MM.1S (cell line): ENCODE data around the gene TBC1D19.

ENCODE experiments used
- DNase-seq: peaks from one replicate; pipeline ENCODE4 v3.0.0-alpha.2; 2015
- H2AFZ ChIP-seq: fragments of 300-600 bp; sonication (generic); 2 replicates; pipeline ENCODE4 v1.6.0; 2016; ENCODE audit warnings: antibody characterized with exemption, low read length
- H3F3A ChIP-seq: fragments of 300-600 bp; sonication (generic); 2 replicates; pipeline ENCODE4 v1.6.1; 2016; ENCODE audit warnings: mild to moderate bottlenecking, antibody characterized with exemption, low read length, moderate library complexity, mixed read lengths; ENCODE audit not compliant: insufficient read depth
- H3K27ac ChIP-seq: fragments of 300-600 bp; sonication (generic); 2 replicates; pipeline ENCODE4 v1.5.1; 2016; ENCODE audit warnings: mild to moderate bottlenecking, low read length
- H3K27me3 ChIP-seq: fragments of 300-600 bp; sonication (generic); replicated peaks from 2 replicates; pipeline ENCODE4 v1.6.0; 2016; ENCODE audit warnings: low read length; ENCODE audit not compliant: insufficient read depth
- H3K36me3 ChIP-seq: fragments of 300-600 bp; sonication (generic); replicated peaks from 2 replicates; pipeline ENCODE4 v1.6.1; 2016; ENCODE audit warnings: mild to moderate bottlenecking, low read length, mixed read lengths; ENCODE audit not compliant: insufficient read depth
- H3K4me1 ChIP-seq: fragments of 300-600 bp; sonication (generic); 2 replicates; pipeline ENCODE4 v1.6.1; 2016; ENCODE audit warnings: low read length, mixed read lengths
- H3K4me2 ChIP-seq: fragments of 300-600 bp; sonication (generic); 2 replicates; pipeline ENCODE4 v1.6.0; 2016; ENCODE audit warnings: low read depth, low read length
- H3K4me3 ChIP-seq: fragments of 300-600 bp; sonication (generic); 2 replicates; pipeline ENCODE4 v1.5.1; 2016; ENCODE audit warnings: low read length, mixed read lengths
- H3K79me2 ChIP-seq: fragments of 300-600 bp; sonication (generic); 2 replicates; pipeline ENCODE4 v1.6.1; 2016; ENCODE audit warnings: mixed run types, low read length, mixed read lengths
- H3K9ac ChIP-seq: fragments of 300-600 bp; sonication (generic); 2 replicates; pipeline ENCODE4 v1.6.1; 2016; ENCODE audit warnings: low read length, mixed read lengths
- H3K9me2 ChIP-seq: fragments of 300-600 bp; sonication (generic); replicated peaks from 2 replicates; pipeline ENCODE4 v1.6.1; 2016; ENCODE audit warnings: mild to moderate bottlenecking, low read length, mixed read lengths; ENCODE audit not compliant: insufficient read depth
- H3K9me3 ChIP-seq: fragments of 300-600 bp; sonication (generic); replicated peaks from 2 replicates; pipeline ENCODE4 v1.6.1; 2016; ENCODE audit warnings: mild to moderate bottlenecking, low read length, mixed read lengths; ENCODE audit not compliant: insufficient read depth
- H4K20me1 ChIP-seq: fragments of 300-600 bp; sonication (generic); 2 replicates; pipeline ENCODE4 v1.6.1; 2016; ENCODE audit warnings: mild to moderate bottlenecking, low read length, moderate library complexity, mixed read lengths; ENCODE audit not compliant: insufficient read depth
- CTCF ChIP-seq: fragments of 300-600 bp; sonication (generic); IDR thresholded peaks from 2 replicates; pipeline ENCODE4 v1.5.1; 2016; ENCODE audit warnings: antibody characterized with exemption, low read length, mixed read lengths
- EZH2 ChIP-seq: fragments of 300-600 bp; sonication (generic); optimal IDR thresholded peaks from 2 replicates; pipeline ENCODE3; 2017; ENCODE audit warnings: low read depth, mild to moderate bottlenecking, antibody characterized with exemption, low read length, mixed read lengths
- EZH2phosphoT487 ChIP-seq: fragments of 300-600 bp; sonication (generic); IDR thresholded peaks from 2 replicates; pipeline ENCODE4 v1.6.1; 2018; ENCODE audit warnings: antibody characterized with exemption, low read length

TBC1D19 gene

GRCh38 chr4:26557164-26557563 is 26.7 kb upstream of the TBC1D19 start:
- no peaks in the 10 kb centered on the region for H4K20me1 ChIP-seq
- no peaks in the 10 kb centered on the region for H3F3A ChIP-seq
- no peak overlapping the region for H3K9ac ChIP-seq
- no peak for DNase-seq
- H3K9me3 ChIP-seq: no peaks in the 10 kb centered on the region
- no peak overlapping the region for H3K4me3 ChIP-seq
- no peak overlapping the region for H3K4me2 ChIP-seq
- H3K36me3 ChIP-seq: no peaks in the 10 kb centered on the region
- H3K27ac ChIP-seq: no peak overlapping the region
- TF ChIP-seq EZH2: no peak
- no peak for TF ChIP-seq CTCF
- no peak for TF ChIP-seq EZH2phosphoT487
- no peaks in the 10 kb centered on the region for H3K9me2 ChIP-seq
- H3K4me1 ChIP-seq: no peaks in the 10 kb centered on the region
- H2AFZ ChIP-seq: no peak overlapping the region
- H3K27me3 ChIP-seq: no peaks in the 10 kb centered on the region
- H3K79me2 ChIP-seq: no peaks in the 10 kb centered on the region

GRCh38 chr4:26558166-26558895 is 25.6 kb upstream of the TBC1D19 start:
- DNase-seq: no peak
- no peaks in the 10 kb centered on the region for H3K4me1 ChIP-seq
- no peak overlapping the region for H2AFZ ChIP-seq
- no peaks in the 10 kb centered on the region for H3K27me3 ChIP-seq
- no peaks in the 10 kb centered on the region for H3K36me3 ChIP-seq
- no peak overlapping the region for H3K27ac ChIP-seq
- no peaks in the 10 kb centered on the region for H3F3A ChIP-seq
- no peaks in the 10 kb centered on the region for H3K79me2 ChIP-seq
- H4K20me1 ChIP-seq: no peaks in the 10 kb centered on the region
- H3K4me3 ChIP-seq: no peak overlapping the region
- H3K4me2 ChIP-seq: no peak overlapping the region
- no peak overlapping the region for H3K9ac ChIP-seq
- no peak for TF ChIP-seq EZH2phosphoT487
- TF ChIP-seq EZH2: no peak
- no peak for TF ChIP-seq CTCF
- H3K9me2 ChIP-seq: no peaks in the 10 kb centered on the region
- H3K9me3 ChIP-seq: no peaks in the 10 kb centered on the region

DNA sequence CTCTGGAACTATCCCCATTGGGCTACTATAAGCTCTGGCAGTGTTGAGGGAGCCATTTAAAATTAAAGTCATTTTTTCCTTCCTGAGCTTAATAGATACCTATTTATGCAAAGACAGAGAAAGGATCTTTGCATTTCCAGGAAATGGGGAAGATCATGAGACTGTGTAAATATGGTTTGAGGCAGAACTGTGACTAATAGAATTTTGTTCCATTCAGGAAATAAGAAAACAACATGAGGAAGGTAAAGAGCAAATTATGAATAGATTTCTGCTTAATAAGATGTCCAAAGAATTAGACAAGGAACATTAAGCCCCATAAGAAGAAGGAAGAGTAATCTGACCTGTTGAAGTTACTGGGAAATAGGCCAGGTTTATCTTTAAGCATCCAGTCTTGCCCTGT is 17.8 kb upstream of the TBC1D19 start:
- no peak overlapping the region for H2AFZ ChIP-seq
- H3K4me1 ChIP-seq: no peaks in the 10 kb centered on the region
- H3K36me3 ChIP-seq: no peaks in the 10 kb centered on the region

GRCh38 chr4:26568446-26568994 is 15.4 kb upstream of the TBC1D19 start:
- DNase-seq: no peak

More for the DNA sequence above, 17.8 kb upstream of the TBC1D19 start:
- no peak overlapping the region for H3K4me3 ChIP-seq
- no peak overlapping the region for H3K9ac ChIP-seq
- no peaks in the 10 kb centered on the region for H4K20me1 ChIP-seq
- no peak overlapping the region for H3K27ac ChIP-seq
- no peaks in the 10 kb centered on the region for H3K27me3 ChIP-seq
- no peak for DNase-seq
- no peak overlapping the region for H3K4me2 ChIP-seq
- TF ChIP-seq EZH2: no peak
- no peaks in the 10 kb centered on the region for H3F3A ChIP-seq
- no peaks in the 10 kb centered on the region for H3K9me2 ChIP-seq
- no peaks in the 10 kb centered on the region for H3K9me3 ChIP-seq
- H3K79me2 ChIP-seq: no peaks in the 10 kb centered on the region

More at GRCh38 chr4:26568446-26568994, 15.4 kb upstream of the TBC1D19 start:
- Histone ChIP-seq H3K36me3 (no peaks in the 10 kb centered on the region), H3K4me3 (no peak overlapping the region), H3K9ac (no peak overlapping the region), H3F3A (no peaks in the 10 kb centered on the region), H3K4me2 (no peak overlapping the region), H3K9me3 (no peaks in the 10 kb centered on the region), H2AFZ (no peak overlapping the region), H4K20me1 (no peaks in the 10 kb centered on the region), H3K27ac (no peak overlapping the region), H3K27me3 (no peaks in the 10 kb centered on the region), H3K9me2 (no peaks in the 10 kb centered on the region), H3K79me2 (no peaks in the 10 kb centered on the region), H3K4me1 (no peaks in the 10 kb centered on the region)
- TF ChIP-seq CTCF (no peak), EZH2 (no peak), EZH2phosphoT487 (no peak)
